Kidney (tissue), 14 donors: ENCODE results near the gene OR10G7. TPM values are rescaled to one million over a fixed set of nuclear protein-coding genes. Genes with fewer than 3 reads are reported as not detected.

Source experiments
- DNase-seq, 5 donors: peaks; one replicate each; pipeline ENCODE4 v3.0.0-alpha.2; 2013 to 2020
- FAIRE-seq: peaks from 2 replicates; lab custom pipeline; 2012; peaks lifted over from hg19 to GRCh38; lab: Jason Lieb, UNC
- H3K27ac ChIP-seq, 2 donors: one replicate each; pipeline ENCODE4 v1.7.0; 2013; ENCODE audit warnings: low read depth in 2 of 2, low read length in 2 of 2, inconsistent platforms in 1 of 2
- H3K27me3 ChIP-seq: one replicate; pipeline ENCODE4 v1.7.1; 2013; ENCODE audit warnings: low read length, inconsistent platforms; ENCODE audit not compliant: control insufficient read depth, insufficient read depth
- H3K36me3 ChIP-seq, 3 donors: one replicate each; pipeline versions ENCODE4 v1.7.0 to v1.7.1; 2013; ENCODE audit warnings: low read length in 3 of 3, control low read depth in 1 of 3, inconsistent platforms in 1 of 3; ENCODE audit not compliant: insufficient read depth in 3 of 3, control insufficient read depth in 2 of 3
- H3K4me1 ChIP-seq, 3 donors: one replicate each; pipeline versions ENCODE4 v1.7.0 to v1.7.1; 2013; ENCODE audit warnings: low read length in 3 of 3, inconsistent platforms in 1 of 3, low read depth in 1 of 3; ENCODE audit not compliant: control insufficient read depth in 2 of 3, insufficient read depth in 2 of 3
- H3K4me3 ChIP-seq, 3 donors: one replicate each; pipeline versions ENCODE4 v1.7.0 to v1.8.1; 2013; ENCODE audit warnings: low read length in 3 of 3, control low read depth in 1 of 3, inconsistent platforms in 1 of 3
- H3K9ac ChIP-seq, 3 donors: one replicate each; pipeline versions ENCODE4 v1.7.0 to v1.7.1; 2013; ENCODE audit warnings: low read length in 3 of 3, control low read depth in 1 of 3, inconsistent platforms in 1 of 3
- H3K9me3 ChIP-seq, 3 donors: one replicate each; pipeline versions ENCODE4 v1.7.0 to v1.7.1; 2013; ENCODE audit warnings: low read length in 3 of 3, control low read depth in 1 of 3, inconsistent platforms in 1 of 3; ENCODE audit not compliant: control insufficient read depth in 2 of 3, insufficient read depth in 1 of 3
- CTCF ChIP-seq: IDR thresholded peaks from 3 replicates; pipeline ENCODE4 v1.5.1; 2012; ENCODE audit warnings: mild to moderate bottlenecking, moderate library complexity, borderline replicate concordance; ENCODE audit not compliant: insufficient read depth; ENCODE audit errors: extremely low read depth
- intact Hi-C: fragments of 100-400 bp; cut with DNase I; formaldehyde crosslinking; loops from one replicate; pipeline ENCODE4 v1.11.1; 2022
- polyA plus RNA-seq: library from polyadenylated mRNA; stranded (reverse); fragments of 350-450 nt; fragmentation: Illumina TruSeq; extraction: RNeasy Lipid Tissue Mini Kit (QIAGEN cat#74804); gene quantifications from one replicate; pipeline ENCODE4 v1.2.3, GENCODE V29; 2014; ENCODE audit warnings: low read depth, low replicate concordance; ENCODE audit not compliant: insufficient read depth
- total RNA-seq: library from RNA; stranded (reverse); fragmentation: NEBNext Ultra II Directional; extraction: Animal tissue kit (Norgen Biotek cat#: 25700); gene quantifications from one replicate; pipeline ENCODE4 v1.2.1, GENCODE V29; 2021
- donor health status: control.
- donor health status: control.
- donor health status: control.
- donor health status: control.
- donor health status: control.
- donor health status: DM: yes; HTN: yes; CAD: no.
- donor health status: Normal renal cell carcinoma (clear cell type).

OR10G7 gene
- total and polyA plus RNA-seq, 2 donors from 2014 or later = not detected

GRCh38 chr11:124079631-124080326 lies 38.7 kb upstream of the OR10G7 start:
- no peak overlapping the region for H3K4me3 ChIP-seq
- FAIRE-seq (no peak), DNase-seq (peak in 2 of 5 donors; percentile 38 to 55)
- no peak overlapping the region for H3K9ac ChIP-seq
- H3K27me3 ChIP-seq = no peaks in the 10 kb centered on the region
- H3K9me3 ChIP-seq = no peaks in the 10 kb centered on the region
- H3K4me1 ChIP-seq = peaks cover 0 to 5% (median 0%) of the 10 kb centered on the region in 3 donors
- TF ChIP-seq CTCF = no peak
- intact Hi-C loops = no loop called here
- no peak overlapping the region for H3K27ac ChIP-seq
- H3K36me3 ChIP-seq = no peaks in the 10 kb centered on the region

- Histone ChIP-seq H3K9ac (no peak overlapping the region), H3K9me3 (no peaks in the 10 kb centered on the region), H3K36me3 (no peaks in the 10 kb centered on the region), H3K4me3 (no peak overlapping the region), H3K27me3 (no peaks in the 10 kb centered on the region), H3K27ac (no peak overlapping the region), H3K4me1 (peaks cover 0 to 5% (median 0%) of the 10 kb centered on the region in 3 donors)
- intact Hi-C loops = no loop called here
- FAIRE-seq = no peak
- peak in 2 of 5 donors; percentile 33 to 55 for DNase-seq
- TF ChIP-seq CTCF = no peak
These were observed 37.5 kb upstream of the OR10G7 start for GRCh38 chr11:124078591-124078990.

- DNase-seq = no peak
- no peak overlapping the region for H3K27ac ChIP-seq
- H3K4me3 ChIP-seq = no peak overlapping the region
- H3K27me3 ChIP-seq = no peaks in the 10 kb centered on the region
- H3K9ac ChIP-seq = no peak overlapping the region
- intact Hi-C loops = no loop called here
- FAIRE-seq = no peak
- no peak for TF ChIP-seq CTCF
- H3K9me3 ChIP-seq = no peaks in the 10 kb centered on the region
- peaks cover 0 to 5% (median 0%) of the 10 kb centered on the region in 3 donors for H3K4me1 ChIP-seq
- H3K36me3 ChIP-seq = no peaks in the 10 kb centered on the region
These were observed 36.1 kb upstream of the OR10G7 start for GRCh38 chr11:124077266-124077665.
